Glutamatergic neuron (in vitro differentiated cells): ENCODE measurements around the gene CRYL1. TPM values are rescaled to one million over a fixed set of nuclear protein-coding genes. Genes with fewer than 3 reads are reported as not detected.

Source experiments
- DNase-seq: peaks from one replicate; pipeline ENCODE4 v3.0.0; 2022
- H3K27ac Mint-ChIP-seq: one replicate; pipeline ENCODE4 v1.8.0; 2020; ENCODE audit warnings: mild to moderate bottlenecking, mixed read lengths, inconsistent platforms; ENCODE audit not compliant: unreplicated experiment
- H3K27me3 Mint-ChIP-seq: one replicate; pipeline ENCODE4 v1.8.0; 2020; ENCODE audit warnings: mild to moderate bottlenecking, moderate library complexity, mixed read lengths, inconsistent platforms; ENCODE audit not compliant: unreplicated experiment
- H3K36me3 Mint-ChIP-seq: one replicate; pipeline ENCODE4 v1.8.0; 2020; ENCODE audit warnings: mild to moderate bottlenecking, mixed read lengths, inconsistent platforms; ENCODE audit not compliant: unreplicated experiment
- H3K4me1 Mint-ChIP-seq: one replicate; pipeline ENCODE4 v1.8.0; 2020; ENCODE audit warnings: mild to moderate bottlenecking, low read depth, mixed read lengths, inconsistent platforms; ENCODE audit not compliant: unreplicated experiment
- H3K4me3 Mint-ChIP-seq: one replicate; pipeline ENCODE4 v1.8.0; 2020; ENCODE audit warnings: mild to moderate bottlenecking, mixed read lengths, inconsistent platforms; ENCODE audit not compliant: unreplicated experiment
- H3K9me3 Mint-ChIP-seq: one replicate; pipeline ENCODE4 v1.8.0; 2020; ENCODE audit warnings: mild to moderate bottlenecking, moderate library complexity, mixed read lengths, inconsistent platforms; ENCODE audit not compliant: unreplicated experiment
- total RNA-seq: library from RNA; stranded (reverse); fragmentation: NEBNext Ultra II Directional; extraction: Animal tissue kit (Norgen Biotek cat#: 25700); gene quantifications from one replicate; pipeline ENCODE4 v1.2.1, GENCODE V29; 2021; ENCODE audit not compliant: unreplicated experiment
- TF ChIP-seq, protein P1 (sequence below): fragments of 200-600 bp; sonication (generic); IDR thresholded peaks from one replicate; pipeline ENCODE4 v1.5.0; 2021; ENCODE audit not compliant: partially characterized antibody, unreplicated experiment

Gene CRYL1
- total RNA-seq, 1 donor from 2014 or later = 1.1 TPM

DNA sequence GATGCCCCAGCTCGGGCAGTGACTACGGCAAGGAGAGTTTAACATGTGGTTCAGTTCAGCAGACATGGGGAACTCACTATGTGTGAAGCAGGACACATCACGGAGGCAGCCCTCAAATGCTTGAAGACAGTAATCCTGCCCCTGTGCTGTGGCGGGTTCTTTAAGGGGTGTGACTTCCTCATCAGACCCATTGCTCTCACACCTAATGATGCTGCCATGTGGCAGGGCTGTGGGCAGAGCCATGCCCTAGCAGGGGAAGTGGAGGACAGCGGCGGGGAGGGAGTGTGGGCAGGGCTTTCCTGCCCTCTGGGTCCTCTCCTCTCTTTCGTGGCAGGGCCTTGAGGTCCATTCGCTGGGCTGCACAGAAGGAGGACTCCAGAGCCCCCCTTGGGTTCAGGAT, 162.5 kb downstream of the CRYL1 start:
- H3K9me3 Mint-ChIP-seq = peaks cover 6% of the 10 kb centered on the region
- H3K36me3 Mint-ChIP-seq = no peaks in the 10 kb centered on the region
- TF ChIP-seq, protein P1, sequence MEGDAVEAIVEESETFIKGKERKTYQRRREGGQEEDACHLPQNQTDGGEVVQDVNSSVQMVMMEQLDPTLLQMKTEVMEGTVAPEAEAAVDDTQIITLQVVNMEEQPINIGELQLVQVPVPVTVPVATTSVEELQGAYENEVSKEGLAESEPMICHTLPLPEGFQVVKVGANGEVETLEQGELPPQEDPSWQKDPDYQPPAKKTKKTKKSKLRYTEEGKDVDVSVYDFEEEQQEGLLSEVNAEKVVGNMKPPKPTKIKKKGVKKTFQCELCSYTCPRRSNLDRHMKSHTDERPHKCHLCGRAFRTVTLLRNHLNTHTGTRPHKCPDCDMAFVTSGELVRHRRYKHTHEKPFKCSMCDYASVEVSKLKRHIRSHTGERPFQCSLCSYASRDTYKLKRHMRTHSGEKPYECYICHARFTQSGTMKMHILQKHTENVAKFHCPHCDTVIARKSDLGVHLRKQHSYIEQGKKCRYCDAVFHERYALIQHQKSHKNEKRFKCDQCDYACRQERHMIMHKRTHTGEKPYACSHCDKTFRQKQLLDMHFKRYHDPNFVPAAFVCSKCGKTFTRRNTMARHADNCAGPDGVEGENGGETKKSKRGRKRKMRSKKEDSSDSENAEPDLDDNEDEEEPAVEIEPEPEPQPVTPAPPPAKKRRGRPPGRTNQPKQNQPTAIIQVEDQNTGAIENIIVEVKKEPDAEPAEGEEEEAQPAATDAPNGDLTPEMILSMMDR = no peak
- no peak for DNase-seq
- H3K27me3 Mint-ChIP-seq = peaks cover 14% of the 10 kb centered on the region
- H3K4me1 Mint-ChIP-seq = peaks cover 16% of the 10 kb centered on the region
- H3K4me3 Mint-ChIP-seq = no peak overlapping the region
- H3K27ac Mint-ChIP-seq = no peak overlapping the region

DNA sequence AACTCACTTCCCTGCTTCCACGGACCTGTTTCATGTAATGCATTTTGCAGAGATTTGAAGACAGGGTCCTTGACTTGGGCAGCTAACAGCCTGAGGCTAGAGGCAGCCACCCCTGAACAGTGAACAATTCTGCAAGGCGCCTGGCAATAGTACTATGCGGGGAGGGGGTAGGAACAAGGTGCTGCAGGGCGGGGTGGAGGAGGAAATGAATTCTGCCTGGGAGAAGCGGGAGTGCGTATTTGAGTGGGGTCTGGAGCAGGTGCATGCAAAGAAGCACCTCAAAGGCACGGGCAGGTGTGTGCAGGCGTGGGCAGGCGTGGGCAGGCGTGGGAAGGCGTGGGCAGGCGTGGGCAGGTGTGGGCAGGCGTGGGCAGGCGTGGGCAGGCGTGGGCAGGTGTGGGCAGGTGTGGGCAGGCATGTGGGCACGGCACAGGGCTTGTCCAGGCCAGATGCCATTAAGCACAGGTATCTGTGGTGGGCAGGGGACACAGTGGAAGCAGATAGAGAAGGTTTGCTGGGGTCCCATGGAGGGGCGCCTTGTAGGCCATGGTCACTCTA, 163.1 kb downstream of the CRYL1 start:
- Mint-ChIP-seq H3K27ac (no peak overlapping the region), H3K27me3 (peaks cover 14% of the 10 kb centered on the region), H3K4me3 (no peak overlapping the region), H3K9me3 (peaks cover 6% of the 10 kb centered on the region), H3K4me1 (peaks cover 20% of the 10 kb centered on the region), H3K36me3 (no peaks in the 10 kb centered on the region)
- TF ChIP-seq, protein P1 = no peak
- DNase-seq = no peak

- H3K36me3 Mint-ChIP-seq = no peaks in the 10 kb centered on the region
- no peak overlapping the region for H3K4me3 Mint-ChIP-seq
- H3K4me1 Mint-ChIP-seq = peaks cover 24% of the 10 kb centered on the region
- peak overlapping the region; percentile 29 for H3K27ac Mint-ChIP-seq
- peaks cover 14% of the 10 kb centered on the region for H3K27me3 Mint-ChIP-seq
- TF ChIP-seq, protein P1 = no peak
- no peak for DNase-seq
- peaks cover 6% of the 10 kb centered on the region for H3K9me3 Mint-ChIP-seq
Measured at GRCh38 chr13:20360835-20361412, 164.7 kb downstream of the CRYL1 start.

DNA sequence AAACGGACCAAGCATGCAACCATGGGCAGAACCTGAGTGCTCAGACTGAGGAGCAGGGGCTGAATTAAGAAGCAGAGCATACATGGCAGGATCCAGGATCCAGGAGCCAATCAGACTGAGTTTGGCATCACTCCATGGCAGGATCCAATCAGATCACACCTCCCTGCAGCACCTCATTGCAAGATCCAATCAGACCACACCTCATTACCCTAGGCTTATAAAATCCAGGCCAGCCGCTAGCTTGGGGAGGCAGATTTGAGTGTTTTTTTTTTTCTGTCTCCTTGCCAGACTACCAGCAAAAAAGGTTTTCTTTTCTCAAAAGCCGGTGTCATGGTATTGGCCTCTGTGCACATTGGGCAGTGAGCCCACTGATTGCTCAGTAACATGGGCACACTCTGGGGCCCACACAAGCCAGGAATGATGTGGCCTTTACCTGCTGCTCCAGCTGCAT, 165.6 kb downstream of the CRYL1 start:
- Mint-ChIP-seq H3K27ac (no peak overlapping the region), H3K4me3 (no peak overlapping the region), H3K9me3 (peaks cover 6% of the 10 kb centered on the region), H3K27me3 (peaks cover 14% of the 10 kb centered on the region), H3K4me1 (peaks cover 24% of the 10 kb centered on the region), H3K36me3 (no peaks in the 10 kb centered on the region)
- DNase-seq = no peak
- TF ChIP-seq, protein P1 = no peak

GRCh38 chr13:20359335-20359734, 166.3 kb downstream of the CRYL1 start:
- Mint-ChIP-seq H3K9me3 (peaks cover 3% of the 10 kb centered on the region), H3K36me3 (no peaks in the 10 kb centered on the region), H3K4me3 (no peak overlapping the region), H3K27ac (no peak overlapping the region), H3K27me3 (peaks cover 15% of the 10 kb centered on the region), H3K4me1 (peaks cover 24% of the 10 kb centered on the region)
- DNase-seq = no peak
- TF ChIP-seq, protein P1 = no peak
